Stimulated activated CD8-positive, alpha-beta memory T cell treated with anti-CD3 and anti-CD28 coated beads, Interleukin-15, amount 100 ng/mL, for 1 hour (primary cell): ENCODE results near the gene KLF1.

Experiments used
- DNase-seq: peaks from one replicate; pipeline ENCODE4 v3.0.0-alpha.2; 2020; ENCODE audit warnings: low read depth

KLF1 gene

GRCh38 chr19:12838182-12838885 lies 48.7 kb downstream of the KLF1 start, which contains the start of gene MAST1:
Gene MAST1, plus strand, starts transcription at chr19:12838515. Its CDS starts 58 bp downstream, at chr19:12838573.
- no peak for DNase-seq

- DNase-seq: no peak
Measured at GRCh38 chr19:12837225-12837624, 49.8 kb downstream of the KLF1 start.

- no peak for DNase-seq
Measured at GRCh38 chr19:12836529-12836863, 50.5 kb downstream of the KLF1 start.

- DNase-seq: no peak
Measured at GRCh38 chr19:12834976-12835757, 51.8 kb downstream of the KLF1 start.

GRCh38 chr19:12834566-12834943 lies 52.4 kb downstream of the KLF1 start, which contains the start of gene RTBDN:
Gene RTBDN, minus strand, starts transcription at chr19:12834579. Its CDS starts 4,600 bp downstream, at chr19:12829979.
- DNase-seq: no peak
